Tibial artery (tissue), 4 donors: Measurements from ENCODE around the gene ADH1A.
"Not testable (repeated sequence)": the region's sequence is repeated elsewhere in the genome, so short reads cannot be mapped to it uniquely, and the experiment has no call there.

ENCODE experiments used
- DNase-seq, 2 donors: peaks; one replicate each; pipeline ENCODE4 v3.0.0-alpha.2; 2019
- H3K27ac ChIP-seq, 2 donors: fragments of 200-600 bp; sonication (generic) in 1 of 2; 1 replicate in 1 of 2; 2 replicates in 1 of 2; pipeline ENCODE4 v1.5.1; 2018 to 2019; ENCODE audit warnings: mild to moderate bottlenecking in 1 of 2
- H3K27me3 ChIP-seq, 2 donors: fragments of 200-600 bp; sonication (generic) in 1 of 2; one replicate each; pipeline versions ENCODE4 v1.5.1 to v1.6.0; 2016 to 2019
- H3K36me3 ChIP-seq, 3 donors: fragments of 200-600 bp; sonication (generic) in 2 of 3; one replicate each; pipeline ENCODE4 v1.5.1; 2016 to 2019; ENCODE audit warnings: mild to moderate bottlenecking in 2 of 3
- H3K4me1 ChIP-seq, 4 donors: fragments of 200-600 bp; sonication (generic) in 2 of 4; 1 replicate in 3 of 4; 2 replicates in 1 of 4; pipeline ENCODE4 v1.5.1; 2016 to 2019
- H3K4me3 ChIP-seq, 2 donors: fragments of 200-600 bp; sonication (generic) in 1 of 2; 1 replicate in 1 of 2; 2 replicates in 1 of 2; pipeline ENCODE4 v1.5.1; 2018 to 2019; ENCODE audit warnings: mild to moderate bottlenecking in 2 of 2
- H3K9me3 ChIP-seq, 3 donors: fragments of 200-600 bp; sonication (generic) in 1 of 3; one replicate each; pipeline ENCODE4 v1.5.1; 2016 to 2019
- CTCF ChIP-seq, 2 experiments: fragments of 200-600 bp in 1 of 2; fragments of 450-650 bp in 1 of 2; IDR thresholded peaks; one replicate each; pipeline ENCODE4 v1.5.1; 2017 to 2019; ENCODE audit warnings: antibody characterized with exemption in 2 of 2, mild to moderate bottlenecking in 1 of 2, moderate library complexity in 1 of 2
- intact Hi-C: fragments of 100-400 bp; cut with DNase I; formaldehyde crosslinking; loops from one replicate; pipeline ENCODE4 v1.15.0; 2023; ENCODE audit warnings: low total_unique reads

Gene ADH1A

GRCh38 chr4:99264927-99265326, 25.9 kb downstream of the ADH1A start:
- peak overlapping the region in 1 of 2 donors; percentile 17 for H3K27ac ChIP-seq
- H3K4me3 ChIP-seq, result no peak overlapping the region
- intact Hi-C loops, result no loop called here
- no peak for TF ChIP-seq CTCF (IDR thresholded peaks at IDR 0.05)
- no peaks in the 10 kb centered on the region for H3K36me3 ChIP-seq
- no peak for DNase-seq
- H3K27me3 ChIP-seq, result no peaks in the 10 kb centered on the region
- peaks cover 0 to 6% (median 3%) of the 10 kb centered on the region in 3 donors for H3K9me3 ChIP-seq
- peaks cover 0 to 34% (median 7%) of the 10 kb centered on the region in 4 donors for H3K4me1 ChIP-seq

GRCh38 chr4:99252746-99253145, 38.0 kb downstream of the ADH1A start:
- H3K27ac ChIP-seq, result no peak overlapping the region
- no peak for TF ChIP-seq CTCF (IDR thresholded peaks at IDR 0.05)

GRCh38 chr4:99248714-99249113, 42.1 kb downstream of the ADH1A start:
- TF ChIP-seq CTCF (IDR thresholded peaks at IDR 0.05), result no peak
- peaks cover 0 to 30% (median 7%) of the 10 kb centered on the region in 4 donors for H3K4me1 ChIP-seq
- no peak for DNase-seq
- no peaks in the 10 kb centered on the region for H3K27me3 ChIP-seq
- peak overlapping the region; percentile 69 to 73 for H3K27ac ChIP-seq
- H3K9me3 ChIP-seq, result peaks cover 0 to 21% (median 0%) of the 10 kb centered on the region in 3 donors
- intact Hi-C loops, result loop anchor here (10.0 kb wide), 1 partner anchor 56 kb away; no protein-coding TSS in a partner anchor
- H3K36me3 ChIP-seq, result no peaks in the 10 kb centered on the region
- no peak overlapping the region for H3K4me3 ChIP-seq

More at GRCh38 chr4:99252746-99253145, 38.0 kb downstream of the ADH1A start:
- no peak for DNase-seq
- H3K4me3 ChIP-seq, result no peak overlapping the region
- intact Hi-C loops, result no loop called here
- H3K27me3 ChIP-seq, result no peaks in the 10 kb centered on the region
- H3K36me3 ChIP-seq, result no peaks in the 10 kb centered on the region
- no peaks in the 10 kb centered on the region for H3K9me3 ChIP-seq
- peaks cover 0 to 10% (median 2%) of the 10 kb centered on the region in 4 donors for H3K4me1 ChIP-seq

- peaks cover 0 to 10% (median 0%) of the 10 kb centered on the region in 3 donors for H3K9me3 ChIP-seq
- no peak for DNase-seq
- TF ChIP-seq CTCF (IDR thresholded peaks at IDR 0.05), result no peak
- peaks cover 0 to 5% (median 0%) of the 10 kb centered on the region in 3 donors for H3K36me3 ChIP-seq
- no peak overlapping the region for H3K4me3 ChIP-seq
- H3K27me3 ChIP-seq, result no peaks in the 10 kb centered on the region
- intact Hi-C loops, result no loop called here
- peaks cover 0 to 19% (median 7%) of the 10 kb centered on the region in 4 donors for H3K4me1 ChIP-seq
- H3K27ac ChIP-seq, result no peak overlapping the region
Measured at GRCh38 chr4:99235955-99236354, 54.8 kb downstream of the ADH1A start.

- Histone ChIP-seq H3K27ac (peak overlapping the region; percentile 19 to 40), H3K4me3 (no peak overlapping the region), H3K9me3 (peaks cover 0 to 10% (median 0%) of the 10 kb centered on the region in 3 donors), H3K36me3 (peaks cover 0 to 5% (median 0%) of the 10 kb centered on the region in 3 donors), H3K27me3 (no peaks in the 10 kb centered on the region), H3K4me1 (peaks cover 0 to 29% (median 8%) of the 10 kb centered on the region in 4 donors)
- no peak for DNase-seq
- intact Hi-C loops, result no loop called here
- TF ChIP-seq CTCF (IDR thresholded peaks at IDR 0.05), result no peak
Measured at GRCh38 chr4:99234331-99235010, 56.3 kb downstream of the ADH1A start.

GRCh38 chr4:99233397-99233796, 57.4 kb downstream of the ADH1A start:
- H3K4me1 ChIP-seq, result peaks cover 0 to 30% (median 8%) of the 10 kb centered on the region in 4 donors
- H3K4me3 ChIP-seq, H3K9me3 ChIP-seq, H3K27me3 ChIP-seq, DNase-seq, H3K36me3 ChIP-seq, H3K27ac ChIP-seq, intact Hi-C loops: not testable (repeated sequence)

- H3K27me3 ChIP-seq, H3K9me3 ChIP-seq, H3K36me3 ChIP-seq, intact Hi-C loops, H3K4me3 ChIP-seq, DNase-seq, H3K27ac ChIP-seq: not testable (repeated sequence)
- H3K4me1 ChIP-seq, result peaks cover 0 to 11% (median 1%) of the 10 kb centered on the region in 4 donors
Measured at GRCh38 chr4:99228706-99229105, 62.1 kb downstream of the ADH1A start.

GRCh38 chr4:99227646-99228045, 63.1 kb downstream of the ADH1A start:
- H3K4me1 ChIP-seq, result peaks cover 0 to 13% (median 1%) of the 10 kb centered on the region in 4 donors
- H3K27me3 ChIP-seq, DNase-seq, H3K36me3 ChIP-seq, intact Hi-C loops, H3K9me3 ChIP-seq, H3K4me3 ChIP-seq, H3K27ac ChIP-seq: not testable (repeated sequence)
